Pancreas (tissue), 10 donors: ENCODE data around the gene SOBP. TPM values are rescaled to one million over a fixed set of nuclear protein-coding genes. Genes with fewer than 3 reads are reported as not detected.

Experiments
- ATAC-seq, 4 donors: fragments of 200-7000 bp; cut with Tn5 transposase; one replicate each; pipeline versions ENCODE4 v1.8.0 to v1.9.1; 2020; ENCODE audit warnings: mild to moderate bottlenecking in 4 of 4, moderate library complexity in 4 of 4
- DNase-seq, 6 donors: peaks; one replicate each; pipeline ENCODE4 v3.0.0-alpha.2; 2020
- FAIRE-seq: peaks from 2 replicates; lab custom pipeline; 2012; peaks lifted over from hg19 to GRCh38; lab: Jason Lieb, UNC
- H3K27ac ChIP-seq, 4 donors: fragments of 200-600 bp; sonication (generic); 1 replicate in 3 of 4; 2 replicates in 1 of 4; pipeline versions ENCODE4 v1.5.0 to v1.8.0; 2020
- H3K27me3 ChIP-seq, 4 donors: fragments of 200-600 bp; one replicate each; pipeline ENCODE4 v1.8.0; 2021
- H3K36me3 ChIP-seq, 3 donors: fragments of 200-600 bp; sonication (generic) in 1 of 3; one replicate each; pipeline versions ENCODE4 v1.5.0 to v1.8.0; 2020 to 2021
- H3K4me1 ChIP-seq, 3 donors: fragments of 200-600 bp; one replicate each; pipeline ENCODE4 v1.8.0; 2021
- H3K4me3 ChIP-seq, 4 donors: fragments of 200-600 bp; sonication (generic) in 2 of 4; one replicate each; pipeline versions ENCODE4 v1.5.0 to v1.8.0; 2020 to 2021
- H3K9me3 ChIP-seq, 4 donors: fragments of 200-600 bp; one replicate each; pipeline ENCODE4 v1.8.0; 2021
- CTCF ChIP-seq, 4 donors: fragments of 200-600 bp; sonication (generic) in 3 of 4; IDR thresholded peaks; one replicate each; pipeline versions ENCODE4 v1.5.0 to v1.8.0; 2021; ENCODE audit warnings: antibody characterized with exemption in 4 of 4
- WGBS, 2 donors: extraction: QIAGEN DNeasy Blood & Tissue Kit; methylation state at CpG; one replicate each; pipeline ENCODE4 v1.1.7; 2013; 5-methylcytosine and 5-hydroxymethylcytosine counted together
- intact Hi-C, 3 donors: fragments of 100-400 bp; cut with DNase I; formaldehyde crosslinking; loops; one replicate each; pipeline versions ENCODE4 v1.11.1 to v1.14.2; 2022
- polyA plus RNA-seq, 2 donors: library from polyadenylated mRNA; stranded (reverse); fragments of 200-250 nt; gene quantifications; one replicate each; pipeline ENCODE4 v1.2.3, GENCODE V29; 2013
- total RNA-seq, 6 donors: library from RNA; stranded (reverse); fragmentation: NEBNext Ultra II Directional in 4 of 6; extraction: Animal tissue kit (Norgen Biotek cat#: 25700) in 4 of 6; gene quantifications; one replicate each; pipeline versions ENCODE4 v1.2.1 to v1.2.4, GENCODE V29; 2021 to 2023
- donor health status: healthy with polysubstance abuse.
- donor health status: DM: no; HTN: no; CAD: no; lungs with moderate emphysema.
- donor health status: DM: no; HTN: no; CAD: no.
- donor health status: control.
- donor health status: control.
- donor health status: Bipolar disorder and iron deficiency.
- donor health status: DM: yes; HTN: yes; CAD: no.
- donor health status: DM: no; HTN: no; CAD: no.
- donor health status: DM: no; HTN: no; CAD: no.
- donor health status: DM: yes; HTN: yes; CAD: no.

Gene SOBP
- total and polyA plus RNA-seq, 8 donors: 1.1 to 3.5 (median 2.0) TPM

DNA sequence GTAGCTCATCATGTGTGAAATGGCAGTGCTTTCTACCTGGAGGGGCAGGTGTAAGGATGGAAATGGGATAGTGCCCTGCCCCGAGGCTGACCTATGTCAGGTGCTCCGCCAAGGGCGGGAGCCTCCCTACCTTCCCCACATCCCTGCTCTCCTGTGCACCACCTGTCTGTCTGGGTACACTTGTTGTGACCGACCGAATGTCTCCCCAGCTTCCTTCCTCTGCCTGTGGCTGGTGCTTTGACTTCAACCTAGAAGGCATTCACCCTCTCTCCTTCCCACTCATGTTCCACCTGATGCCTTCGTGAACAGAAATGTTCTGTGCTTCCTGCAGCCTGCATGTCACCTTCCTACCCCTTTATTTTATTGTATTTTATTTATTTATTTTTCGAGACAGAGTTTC lies 219.4 kb downstream of the SOBP start:
- Histone ChIP-seq H3K4me3 (no peak overlapping the region), H3K9me3 (no peaks in the 10 kb centered on the region), H3K4me1 (no peaks in the 10 kb centered on the region), H3K27me3 (no peaks in the 10 kb centered on the region), H3K27ac (no peak overlapping the region), H3K36me3 (no peaks in the 10 kb centered on the region)
- intact Hi-C loops: loop anchor here in 1 of 3 donors (10.0 kb wide), 1 partner anchor 525 kb away; no protein-coding TSS in a partner anchor
- no peak for TF ChIP-seq CTCF (IDR thresholded peaks at IDR 0.05)
- DNase-seq (no peak), FAIRE-seq (no peak), ATAC-seq (no peak)
- 80 to 81% methylated on average over 7 of the region's 7 CpGs for WGBS, 2 donors

Other genes starting within 250 kb of the SOBP start
- 10 to 100 TPM in 1 of 6 donors, 1 to 10 TPM in 5; 5.3 to 10.1 (median 6.5) TPM for gene PDSS2, start 30.6 kb upstream of the SOBP start, total RNA-seq
- 1 to 10 TPM; 2.7 to 6.1 TPM for gene PDSS2, start 30.6 kb upstream of the SOBP start, polyA plus RNA-seq